Brain microvascular endothelial cell (primary cell): Measurements from ENCODE around the gene SLC37A4.
A peak's percentile ranks its signal among the peaks of the same experiment; 100 is the strongest.

Source experiments
- DNase-seq: peaks from one replicate; pipeline ENCODE4 v3.0.0-alpha.2; 2020
- H3K27ac ChIP-seq: fragments of 250-450 bp; sonication (Bioruptor Pico); 2 replicates; pipeline ENCODE4 v1.5.1; 2020; ENCODE audit warnings: mild to moderate bottlenecking, moderate library complexity
- H3K27me3 ChIP-seq: fragments of 250-450 bp; sonication (Bioruptor Pico); replicated peaks from 2 replicates; pipeline ENCODE4 v1.5.1; 2020; ENCODE audit warnings: mild to moderate bottlenecking
- H3K36me3 ChIP-seq: fragments of 250-450 bp; sonication (Bioruptor Pico); replicated peaks from 2 replicates; pipeline ENCODE4 v1.5.1; 2020; ENCODE audit warnings: mild to moderate bottlenecking
- H3K4me3 ChIP-seq: 2 replicates; pipeline ENCODE4 v1.5.1; 2011; ENCODE audit warnings: low read depth, mild to moderate bottlenecking, control low read depth, low read length, moderate library complexity
- CTCF ChIP-seq: IDR thresholded peaks from 2 replicates; pipeline ENCODE4 v1.5.1; 2011; ENCODE audit warnings: low read depth, mild to moderate bottlenecking, moderate library complexity, low read length, control low read depth, inconsistent platforms; ENCODE audit errors: missing control alignments
- in situ Hi-C: cut with HindIII; loops from 2 replicates; pipeline ENCODE4 v1.10.0; 2017; ENCODE audit warnings: low sequenced_read_pairs, low pct_ligation_motif_present

Gene SLC37A4

GRCh38 chr11:119030329-119031047, at the start of gene SLC37A4:
TSS of gene SLC37A4 (minus strand) at chr11:119030877.
- DNase-seq: peak; percentile 96
- Histone ChIP-seq H3K27ac (no peak within 1 kb of the TSS), H3K4me3 (peak within 1 kb of the TSS; percentile 88), H3K27me3 (no peaks in the 10 kb centered on the region), H3K36me3 (peaks cover 3% of the 10 kb centered on the region)
- in situ Hi-C loops: no loop called here
- TF ChIP-seq CTCF: no peak

- Histone ChIP-seq H3K4me3 (no peak overlapping the region), H3K27me3 (no peaks in the 10 kb centered on the region), H3K36me3 (peaks cover 40% of the 10 kb centered on the region), H3K27ac (no peak overlapping the region)
- in situ Hi-C loops: no loop called here
- DNase-seq: no peak
- TF ChIP-seq CTCF: no peak
These were observed 48.2 kb upstream of the SLC37A4 start for GRCh38 chr11:119078675-119079420.

- peaks cover 50% of the 10 kb centered on the region for H3K36me3 ChIP-seq
- H3K27ac ChIP-seq: no peak overlapping the region
- in situ Hi-C loops: no loop called here
- no peak overlapping the region for H3K4me3 ChIP-seq
- H3K27me3 ChIP-seq: no peaks in the 10 kb centered on the region
- no peak for DNase-seq
- TF ChIP-seq CTCF: no peak
These were observed 47.2 kb upstream of the SLC37A4 start for GRCh38 chr11:119077839-119078238.

GRCh38 chr11:119067371-119068222, 36.9 kb upstream of the SLC37A4 start, which contains the start of gene VPS11:
TSS of gene VPS11 (plus strand) at chr11:119067818. CDS start at chr11:119067824, 6 bp downstream.
- peak; percentile 95 for DNase-seq
- in situ Hi-C loops: no loop called here
- Histone ChIP-seq H3K36me3 (peaks cover 18% of the 10 kb centered on the region), H3K4me3 (peak within 1 kb of the TSS; percentile 96), H3K27me3 (no peaks in the 10 kb centered on the region), H3K27ac (peak within 1 kb of the TSS; percentile 63)
- TF ChIP-seq CTCF: no peak

GRCh38 chr11:119065369-119065768, 34.7 kb upstream of the SLC37A4 start:
- H3K27me3 ChIP-seq: no peaks in the 10 kb centered on the region
- no peak overlapping the region for H3K4me3 ChIP-seq
- DNase-seq: peak; percentile 31
- in situ Hi-C loops: no loop called here
- peaks cover 3% of the 10 kb centered on the region for H3K36me3 ChIP-seq
- peak; percentile 78 for TF ChIP-seq CTCF
- H3K27ac ChIP-seq: no peak overlapping the region
